ENCODE results near the gene BDKRB1.

Gene BDKRB1

GRCh38 chr14:96227428-96227827, 28.6 kb upstream of the BDKRB1 start:
- no peaks in the 10 kb centered on the region for H3K4me1 ChIP-seq (ENCODE audit: low read length)
- H3K36me3 ChIP-seq (replicated peaks; ENCODE audit: low read depth, low read length): no peaks in the 10 kb centered on the region
- no peak overlapping the region for H3K4me3 ChIP-seq (ENCODE audit: low read length)
- H4K20me1 ChIP-seq (ENCODE audit: insufficient read depth, low read length): no peaks in the 10 kb centered on the region
- no peak overlapping the region for H3K4me2 ChIP-seq (ENCODE audit: low read length)
- no peak overlapping the region for H3K27ac ChIP-seq (ENCODE audit: low read length)
- no peak overlapping the region for H3K9ac ChIP-seq (ENCODE audit: low read length)
- TF ChIP-seq CTCF (IDR thresholded peaks at IDR 0.05; ENCODE audit: low read depth, low read length): no peak
- TF ChIP-seq EZH2phosphoT487 (IDR thresholded peaks at IDR 0.05; ENCODE audit: low read depth): no peak
- H3K9me3 ChIP-seq (ENCODE audit: insufficient read depth, low read length): no peaks in the 10 kb centered on the region
- H2AFZ ChIP-seq (ENCODE audit: low read depth, low read length): no peak overlapping the region
- peaks cover 8% of the 10 kb centered on the region for H3K27me3 ChIP-seq (ENCODE audit: low read depth, low read length)
- no peaks in the 10 kb centered on the region for H3K79me2 ChIP-seq (ENCODE audit: low read length)

GRCh38 chr14:96229315-96229714, 26.7 kb upstream of the BDKRB1 start:
- no peak for TF ChIP-seq EZH2phosphoT487 (IDR thresholded peaks at IDR 0.05; ENCODE audit: low read depth)
- no peak for TF ChIP-seq CTCF (IDR thresholded peaks at IDR 0.05; ENCODE audit: low read depth, low read length)
- H4K20me1 ChIP-seq (ENCODE audit: insufficient read depth, low read length): no peaks in the 10 kb centered on the region
- peaks cover under 1% of the 10 kb centered on the region; the same call in 1 of the 2 replicates for H3K27me3 ChIP-seq (ENCODE audit: low read depth, low read length)
- no peak overlapping the region for H3K4me3 ChIP-seq (ENCODE audit: low read length)
- no peak overlapping the region for H3K27ac ChIP-seq (ENCODE audit: low read length)
- no peaks in the 10 kb centered on the region for H3K79me2 ChIP-seq (ENCODE audit: low read length)
- H3K9ac ChIP-seq (ENCODE audit: low read length): no peak overlapping the region
- no peaks in the 10 kb centered on the region for H3K4me1 ChIP-seq (ENCODE audit: low read length)
- no peaks in the 10 kb centered on the region for H3K36me3 ChIP-seq (replicated peaks; ENCODE audit: low read depth, low read length)
- H3K4me2 ChIP-seq (ENCODE audit: low read length): no peak overlapping the region
- H3K9me3 ChIP-seq (ENCODE audit: insufficient read depth, low read length): no peaks in the 10 kb centered on the region
- no peak overlapping the region for H2AFZ ChIP-seq (ENCODE audit: low read depth, low read length)

- H3K4me3 ChIP-seq (ENCODE audit: low read length): no peak overlapping the region
- H3K4me1 ChIP-seq (ENCODE audit: low read length): no peaks in the 10 kb centered on the region
- no peak overlapping the region for H3K4me2 ChIP-seq (ENCODE audit: low read length)
- H3K79me2 ChIP-seq (ENCODE audit: low read length): no peaks in the 10 kb centered on the region
- no peaks in the 10 kb centered on the region for H3K36me3 ChIP-seq (replicated peaks; ENCODE audit: low read depth, low read length)
- H3K27ac ChIP-seq (ENCODE audit: low read length): no peak overlapping the region
- H4K20me1 ChIP-seq (ENCODE audit: insufficient read depth, low read length): no peaks in the 10 kb centered on the region
- no peak overlapping the region for H3K9ac ChIP-seq (ENCODE audit: low read length)
- H3K27me3 ChIP-seq (ENCODE audit: low read depth, low read length): no peaks in the 10 kb centered on the region; the same call in 1 of the 2 replicates
- H2AFZ ChIP-seq (ENCODE audit: low read depth, low read length): no peak overlapping the region
- H3K9me3 ChIP-seq (ENCODE audit: insufficient read depth, low read length): no peaks in the 10 kb centered on the region
- TF ChIP-seq CTCF (IDR thresholded peaks at IDR 0.05; ENCODE audit: low read depth, low read length): no peak
- TF ChIP-seq EZH2phosphoT487 (IDR thresholded peaks at IDR 0.05; ENCODE audit: low read depth): no peak
Observed at GRCh38 chr14:96231056-96231455, 25.0 kb upstream of the BDKRB1 start.

GRCh38 chr14:96231526-96232130, 24.4 kb upstream of the BDKRB1 start:
- H3K27ac ChIP-seq (ENCODE audit: low read length): no peak overlapping the region
- TF ChIP-seq CTCF (IDR thresholded peaks at IDR 0.05; ENCODE audit: low read depth, low read length) (no peak), EZH2phosphoT487 (IDR thresholded peaks at IDR 0.05; ENCODE audit: low read depth) (no peak)
- H3K9me3 ChIP-seq (ENCODE audit: insufficient read depth, low read length): no peaks in the 10 kb centered on the region
- H3K9ac ChIP-seq (ENCODE audit: low read length): no peak overlapping the region
- H3K27me3 ChIP-seq (ENCODE audit: low read depth, low read length): peaks cover under 1% of the 10 kb centered on the region; the same call in 1 of the 2 replicates
- no peaks in the 10 kb centered on the region for H3K4me1 ChIP-seq (ENCODE audit: low read length)
- H3K36me3 ChIP-seq (replicated peaks; ENCODE audit: low read depth, low read length): no peaks in the 10 kb centered on the region
- no peak overlapping the region for H3K4me3 ChIP-seq (ENCODE audit: low read length)
- no peaks in the 10 kb centered on the region for H4K20me1 ChIP-seq (ENCODE audit: insufficient read depth, low read length)
- H2AFZ ChIP-seq (ENCODE audit: low read depth, low read length): no peak overlapping the region
- H3K79me2 ChIP-seq (ENCODE audit: low read length): no peaks in the 10 kb centered on the region
- H3K4me2 ChIP-seq (ENCODE audit: low read length): no peak overlapping the region

Data from OCI-LY3 (cell line).